ENCODE results near the gene MED16. TPM values are rescaled to one million over a fixed set of nuclear protein-coding genes. Genes with fewer than 3 reads are reported as not detected.
"Not testable (repeated sequence)": the region's sequence is repeated elsewhere in the genome, so short reads cannot be mapped to it uniquely, and the experiment has no call there.

Gene MED16
- total RNA-seq, 1 donor from 2014 or later, result 74.2 TPM

DNA sequence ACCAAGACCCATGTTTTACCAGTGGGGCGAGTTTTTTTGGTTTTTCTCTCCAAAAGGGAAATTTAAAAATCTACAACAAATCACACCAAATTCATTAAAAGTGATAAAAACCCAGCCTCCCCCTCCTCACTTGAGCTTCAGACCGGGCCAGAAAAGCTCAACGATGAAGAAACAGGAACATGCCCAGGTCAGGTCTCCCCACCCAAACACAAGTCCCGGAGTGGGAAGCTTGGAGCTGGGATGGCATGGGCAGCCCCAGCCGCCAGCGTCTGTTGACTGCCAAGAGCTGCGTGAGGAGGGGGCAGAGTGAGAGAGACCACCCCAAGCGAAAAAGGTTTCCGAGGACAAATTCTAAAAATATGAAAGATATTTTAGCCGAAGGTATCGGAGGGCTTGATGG, 4.0 kb upstream of the MED16 start:
- TF ChIP-seq, protein P1, sequence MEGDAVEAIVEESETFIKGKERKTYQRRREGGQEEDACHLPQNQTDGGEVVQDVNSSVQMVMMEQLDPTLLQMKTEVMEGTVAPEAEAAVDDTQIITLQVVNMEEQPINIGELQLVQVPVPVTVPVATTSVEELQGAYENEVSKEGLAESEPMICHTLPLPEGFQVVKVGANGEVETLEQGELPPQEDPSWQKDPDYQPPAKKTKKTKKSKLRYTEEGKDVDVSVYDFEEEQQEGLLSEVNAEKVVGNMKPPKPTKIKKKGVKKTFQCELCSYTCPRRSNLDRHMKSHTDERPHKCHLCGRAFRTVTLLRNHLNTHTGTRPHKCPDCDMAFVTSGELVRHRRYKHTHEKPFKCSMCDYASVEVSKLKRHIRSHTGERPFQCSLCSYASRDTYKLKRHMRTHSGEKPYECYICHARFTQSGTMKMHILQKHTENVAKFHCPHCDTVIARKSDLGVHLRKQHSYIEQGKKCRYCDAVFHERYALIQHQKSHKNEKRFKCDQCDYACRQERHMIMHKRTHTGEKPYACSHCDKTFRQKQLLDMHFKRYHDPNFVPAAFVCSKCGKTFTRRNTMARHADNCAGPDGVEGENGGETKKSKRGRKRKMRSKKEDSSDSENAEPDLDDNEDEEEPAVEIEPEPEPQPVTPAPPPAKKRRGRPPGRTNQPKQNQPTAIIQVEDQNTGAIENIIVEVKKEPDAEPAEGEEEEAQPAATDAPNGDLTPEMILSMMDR (conservative IDR thresholded peaks at IDR 0.05), result no peak
- peaks cover 6% of the 10 kb centered on the region for H3K4me1 Mint-ChIP-seq (ENCODE audit: unreplicated experiment)
- H3K9me3 Mint-ChIP-seq, result no peaks in the 10 kb centered on the region
- peaks cover 5% of the 10 kb centered on the region for H3K27me3 Mint-ChIP-seq
- no peak overlapping the region for H3K27ac Mint-ChIP-seq
- H3K4me3 Mint-ChIP-seq, result no peak overlapping the region
- DNase-seq (ENCODE audit: extremely low spot score, unreplicated experiment), result no peak
- peaks cover 9% of the 10 kb centered on the region for H3K36me3 Mint-ChIP-seq

DNA sequence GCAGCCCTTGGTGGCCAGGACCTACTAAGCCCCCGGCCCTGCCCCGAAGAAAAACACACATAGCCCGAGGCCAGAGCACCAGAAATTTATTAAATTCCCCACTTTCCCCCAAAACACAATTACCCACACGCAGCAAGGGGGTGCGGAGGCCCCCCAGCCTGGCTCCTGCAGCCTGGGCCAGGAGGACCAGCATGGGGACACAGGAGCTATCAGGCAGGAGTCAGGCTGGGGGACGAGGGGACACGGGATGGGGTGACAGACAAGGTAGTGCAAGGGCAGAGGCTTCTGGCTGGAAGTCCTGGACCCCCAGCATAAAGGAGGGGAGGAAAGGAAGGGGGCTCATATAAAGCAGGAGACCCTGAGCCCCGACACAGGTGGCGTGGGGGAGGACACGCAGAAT, 3.4 kb upstream of the MED16 start:
- Mint-ChIP-seq H3K9me3 (no peaks in the 10 kb centered on the region), H3K27me3 (peaks cover 5% of the 10 kb centered on the region), H3K4me3 (no peak overlapping the region), H3K4me1 (ENCODE audit: unreplicated experiment) (peaks cover 6% of the 10 kb centered on the region), H3K27ac (no peak overlapping the region), H3K36me3 (peaks cover 9% of the 10 kb centered on the region)
- TF ChIP-seq, protein P1 (conservative IDR thresholded peaks at IDR 0.05), result no peak
- DNase-seq (ENCODE audit: extremely low spot score, unreplicated experiment), result no peak

DNA sequence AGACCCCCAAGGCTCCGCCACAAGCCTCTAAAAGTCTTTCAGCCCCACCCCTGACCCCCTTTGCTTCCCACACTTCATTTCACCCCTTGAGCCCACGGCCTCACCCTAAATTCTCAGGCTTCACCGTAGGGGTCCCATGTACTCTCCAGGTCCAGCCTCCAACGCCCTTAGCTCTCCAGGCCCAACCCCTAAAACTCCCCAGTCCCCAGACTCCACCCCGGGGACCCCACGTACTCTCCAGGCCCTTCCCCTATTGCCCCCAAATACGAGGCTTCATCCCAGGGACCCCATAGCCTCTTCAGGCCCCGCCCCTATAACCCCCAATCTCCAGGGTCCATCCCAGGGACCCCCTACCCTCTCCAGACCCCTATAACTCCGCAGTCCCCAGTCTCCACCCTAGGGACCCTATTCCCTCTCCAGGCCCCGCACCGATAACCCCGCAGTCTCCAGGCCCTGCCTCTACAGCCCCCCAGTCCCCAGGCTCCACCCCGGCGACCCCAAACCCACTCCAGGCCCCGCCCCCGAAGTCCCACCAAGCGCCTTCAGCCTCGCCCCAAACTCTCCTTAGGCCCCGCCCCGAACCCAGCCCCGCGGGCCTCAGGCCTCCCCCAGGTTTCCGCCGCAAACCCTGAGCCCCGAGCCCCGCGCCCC, 619 bp downstream of the MED16 start:
- Mint-ChIP-seq H3K36me3 (peaks cover 9% of the 10 kb centered on the region), H3K4me1 (ENCODE audit: unreplicated experiment) (peaks cover 6% of the 10 kb centered on the region), H3K9me3 (no peaks in the 10 kb centered on the region), H3K27me3 (peaks cover 5% of the 10 kb centered on the region), H3K27ac (peak overlapping the region; percentile 83), H3K4me3 (peak overlapping the region; percentile 86)
- DNase-seq (ENCODE audit: extremely low spot score, unreplicated experiment), result no peak
- TF ChIP-seq, protein P1 (conservative IDR thresholded peaks at IDR 0.05), result no peak

DNA sequence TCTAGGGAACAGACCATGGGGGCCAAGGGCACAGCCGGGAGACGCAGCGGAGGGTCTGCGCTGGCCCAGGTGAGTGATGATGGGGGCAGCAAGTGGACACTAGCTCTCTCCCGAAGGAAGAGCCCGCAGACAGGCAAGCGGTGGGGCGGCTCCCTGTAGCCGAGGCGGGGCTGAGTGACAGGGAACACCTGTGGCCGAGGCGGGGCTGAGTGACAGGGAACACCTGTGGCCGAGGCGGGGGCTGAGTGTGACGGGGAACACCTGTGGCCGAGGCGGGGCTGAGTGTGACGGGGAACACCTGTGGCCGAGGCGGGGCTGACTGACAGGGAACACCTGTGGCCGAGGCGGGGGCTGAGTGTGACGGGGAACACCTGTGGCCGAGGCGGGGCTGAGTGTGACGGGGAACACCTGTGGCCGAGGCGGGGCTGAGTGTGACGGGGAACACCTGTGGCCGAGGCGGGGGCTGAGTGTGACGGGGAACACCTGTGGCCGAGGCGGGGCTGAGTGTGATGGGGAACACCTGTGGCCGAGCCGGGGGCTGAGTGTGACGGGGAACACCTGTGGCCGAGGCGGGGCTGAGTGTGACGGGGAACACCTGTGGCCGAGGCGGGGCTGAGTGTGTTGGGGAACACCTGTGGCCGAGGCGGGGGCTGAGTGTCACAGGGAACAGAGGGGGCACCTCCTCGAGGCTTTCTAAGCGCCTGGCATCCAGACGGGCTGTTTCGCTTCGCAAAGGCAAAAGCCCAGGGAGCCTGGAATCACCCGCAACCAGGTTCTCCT, 1.4 kb downstream of the MED16 start:
- not testable (repeated sequence) for H3K9me3 Mint-ChIP-seq; H3K4me1 Mint-ChIP-seq (ENCODE audit: unreplicated experiment); H3K27me3 Mint-ChIP-seq; H3K36me3 Mint-ChIP-seq; DNase-seq (ENCODE audit: extremely low spot score, unreplicated experiment)
- Mint-ChIP-seq H3K27ac (peak overlapping the region; percentile 83), H3K4me3 (peak overlapping the region; percentile 86)

DNA sequence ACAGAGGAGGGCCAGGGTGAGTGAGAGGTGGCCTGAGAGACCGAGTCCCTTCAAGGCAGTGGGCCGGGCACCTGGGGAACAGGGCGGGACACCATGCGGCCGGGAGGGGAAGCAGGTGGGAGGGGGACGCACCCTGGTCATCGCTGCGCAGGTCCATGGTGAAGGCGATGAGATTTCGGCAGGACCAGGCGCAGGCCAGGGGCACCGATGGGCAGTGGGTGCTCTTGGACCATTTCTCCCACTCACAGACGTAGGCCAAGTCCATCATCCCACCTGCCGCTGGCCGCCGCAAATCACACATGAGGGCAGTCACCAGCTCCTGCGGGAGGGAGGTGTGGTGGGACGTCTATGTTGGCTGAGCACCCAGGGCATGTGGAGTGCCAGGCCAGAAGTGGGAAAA, 2.2 kb downstream of the MED16 start:
- Mint-ChIP-seq H3K27ac (peak overlapping the region; percentile 62), H3K27me3 (peaks cover 5% of the 10 kb centered on the region), H3K36me3 (peaks cover 4% of the 10 kb centered on the region), H3K9me3 (no peaks in the 10 kb centered on the region), H3K4me3 (peak overlapping the region; percentile 75), H3K4me1 (ENCODE audit: unreplicated experiment) (peaks cover 6% of the 10 kb centered on the region)
- DNase-seq (ENCODE audit: extremely low spot score, unreplicated experiment), result no peak
- TF ChIP-seq, protein P1 (conservative IDR thresholded peaks at IDR 0.05), result no peak

DNA sequence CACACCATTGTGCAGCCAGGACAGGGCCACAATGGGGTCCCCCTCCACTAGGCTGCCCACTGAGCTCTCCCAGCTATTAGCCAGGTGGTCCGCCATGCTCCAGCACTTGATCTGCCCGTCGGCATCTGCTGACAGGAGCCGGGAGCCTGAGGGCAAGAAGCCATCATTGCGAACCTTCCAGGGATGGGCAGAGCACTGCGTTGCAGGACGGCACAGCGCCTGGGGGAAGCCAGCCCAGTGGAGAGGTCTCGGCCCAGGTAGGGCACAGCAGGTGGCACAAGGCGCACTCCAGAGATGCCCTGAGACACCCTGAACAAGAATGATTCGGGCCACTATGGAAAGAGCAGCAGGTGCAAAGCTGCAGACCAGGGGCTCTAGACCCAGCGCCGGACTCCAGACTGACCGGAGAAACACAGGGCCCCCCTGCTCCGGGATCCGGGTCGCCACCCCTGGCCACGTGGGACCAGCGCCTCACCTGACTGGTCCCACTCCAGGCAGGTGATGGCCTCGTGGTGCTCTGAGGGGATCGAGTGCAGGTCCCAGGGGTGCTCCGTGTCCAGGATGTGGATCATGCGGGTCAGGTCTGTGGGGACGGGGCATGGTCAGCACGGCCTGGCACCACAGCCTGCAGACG, 3.2 kb downstream of the MED16 start:
- H3K4me3 Mint-ChIP-seq, result peak overlapping the region; percentile 45
- no peak for DNase-seq (ENCODE audit: extremely low spot score, unreplicated experiment)
- H3K4me1 Mint-ChIP-seq (ENCODE audit: unreplicated experiment), result peaks cover 6% of the 10 kb centered on the region
- peaks cover 4% of the 10 kb centered on the region for H3K36me3 Mint-ChIP-seq
- no peak overlapping the region for H3K27ac Mint-ChIP-seq
- H3K9me3 Mint-ChIP-seq, result no peaks in the 10 kb centered on the region
- TF ChIP-seq, protein P1 (conservative IDR thresholded peaks at IDR 0.05), result no peak
- peaks cover 5% of the 10 kb centered on the region for H3K27me3 Mint-ChIP-seq

Measured in type B pancreatic cell (in vitro differentiated cells).